Measurements from ENCODE around the gene B9D1.

GRCh38 chr17:19345486-19346350 lies 16.8 kb downstream of the B9D1 start:
- TF ChIP-seq, protein P1, sequence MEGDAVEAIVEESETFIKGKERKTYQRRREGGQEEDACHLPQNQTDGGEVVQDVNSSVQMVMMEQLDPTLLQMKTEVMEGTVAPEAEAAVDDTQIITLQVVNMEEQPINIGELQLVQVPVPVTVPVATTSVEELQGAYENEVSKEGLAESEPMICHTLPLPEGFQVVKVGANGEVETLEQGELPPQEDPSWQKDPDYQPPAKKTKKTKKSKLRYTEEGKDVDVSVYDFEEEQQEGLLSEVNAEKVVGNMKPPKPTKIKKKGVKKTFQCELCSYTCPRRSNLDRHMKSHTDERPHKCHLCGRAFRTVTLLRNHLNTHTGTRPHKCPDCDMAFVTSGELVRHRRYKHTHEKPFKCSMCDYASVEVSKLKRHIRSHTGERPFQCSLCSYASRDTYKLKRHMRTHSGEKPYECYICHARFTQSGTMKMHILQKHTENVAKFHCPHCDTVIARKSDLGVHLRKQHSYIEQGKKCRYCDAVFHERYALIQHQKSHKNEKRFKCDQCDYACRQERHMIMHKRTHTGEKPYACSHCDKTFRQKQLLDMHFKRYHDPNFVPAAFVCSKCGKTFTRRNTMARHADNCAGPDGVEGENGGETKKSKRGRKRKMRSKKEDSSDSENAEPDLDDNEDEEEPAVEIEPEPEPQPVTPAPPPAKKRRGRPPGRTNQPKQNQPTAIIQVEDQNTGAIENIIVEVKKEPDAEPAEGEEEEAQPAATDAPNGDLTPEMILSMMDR (IDR thresholded peaks at IDR 0.05; ENCODE audit: borderline replicate concordance, extremely low read depth, low read length, poor library complexity, severe bottlenecking), result no peak
- no peak for TF ChIP-seq EZH2 (IDR thresholded peaks at IDR 0.05; ENCODE audit: borderline replicate concordance, low read depth, low read length, severe bottlenecking)
